GM18868 (cell line): ENCODE measurements around the gene SLC25A11.
"Not testable (repeated sequence)": the region's sequence is repeated elsewhere in the genome, so short reads cannot be mapped to it uniquely, and the experiment has no call there.

Experiments used
- ATAC-seq: cut with Tn5 transposase; IDR thresholded peaks from one replicate; pipeline ENCODE4 v1.9.1; 2021; ENCODE audit warnings: mild to moderate bottlenecking, moderate library complexity; ENCODE audit not compliant: unreplicated experiment

SLC25A11 gene

GRCh38 chr17:4920351-4921048 is 19.3 kb downstream of the SLC25A11 start:
- no peak for ATAC-seq

GRCh38 chr17:4919511-4920047 is 20.3 kb downstream of the SLC25A11 start:
- ATAC-seq, result no peak

- ATAC-seq, result not testable (repeated sequence)
Measured at GRCh38 chr17:4914551-4914950, 25.3 kb downstream of the SLC25A11 start.

GRCh38 chr17:4913994-4914393 is 25.9 kb downstream of the SLC25A11 start:
- no peak for ATAC-seq

GRCh38 chr17:4908711-4909496 is 30.9 kb downstream of the SLC25A11 start:
- no peak for ATAC-seq

GRCh38 chr17:4908301-4908700 is 31.5 kb downstream of the SLC25A11 start:
- no peak for ATAC-seq

GRCh38 chr17:4906642-4907041 is 33.2 kb downstream of the SLC25A11 start:
- ATAC-seq, result not testable (repeated sequence)

GRCh38 chr17:4903051-4903818 is 36.6 kb downstream of the SLC25A11 start, which contains the start of gene CHRNE:
Gene CHRNE (minus strand): TSS chr17:4903098. CDS start chr17:4903063, 35 bp downstream.
- ATAC-seq, result no peak

GRCh38 chr17:4902540-4902939 is 37.3 kb downstream of the SLC25A11 start:
- no peak for ATAC-seq

GRCh38 chr17:4901648-4902344 is 38.0 kb downstream of the SLC25A11 start:
- no peak for ATAC-seq

- no peak for ATAC-seq
Measured at GRCh38 chr17:4901108-4901647, 38.7 kb downstream of the SLC25A11 start.

- ATAC-seq, result no peak
Measured at GRCh38 chr17:4900231-4901107, 39.4 kb downstream of the SLC25A11 start.

- no peak for ATAC-seq
Measured at GRCh38 chr17:4899341-4900230, 40.3 kb downstream of the SLC25A11 start, which contains the start of gene C17orf107. Gene C17orf107 (plus strand): TSS chr17:4899536. CDS start chr17:4899763, 227 bp downstream.

- no peak for ATAC-seq
Measured at GRCh38 chr17:4898927-4899326, 40.9 kb downstream of the SLC25A11 start.

GRCh38 chr17:4898351-4898750 is 41.5 kb downstream of the SLC25A11 start:
- ATAC-seq, result no peak

GRCh38 chr17:4897785-4898184 is 42.1 kb downstream of the SLC25A11 start:
- ATAC-seq, result no peak

GRCh38 chr17:4897198-4897687 is 42.6 kb downstream of the SLC25A11 start:
- ATAC-seq, result no peak
